Endothelial cell of umbilical vein (primary cell): Measurements from ENCODE around the gene C16orf78. TPM values are rescaled to one million over a fixed set of nuclear protein-coding genes. Genes with fewer than 3 reads are reported as not detected.

Experiments
- BruUV-seq: library from RNA; stranded (reverse); fragments of 400-500 nt; replicated peaks from 2 replicates; lab custom pipeline; 2021; lab: Mats Ljungman, UMichigan
- CTCF ChIA-PET: fragments of 300-600, 350-600 bp; sonication (Branson Sonifier 250); formaldehyde crosslinking; loops from one replicate; lab custom pipeline; 2021; ENCODE audit warnings: antibody characterized with exemption, inconsistent platforms; lab: Charles Lee
- POLR2A ChIA-PET: fragments of 300-600, 350-600 bp; sonication (Branson Sonifier 250); formaldehyde crosslinking; loops from one replicate; lab custom pipeline; 2021; ENCODE audit warnings: antibody characterized with exemption, inconsistent platforms; lab: Charles Lee
- DNase-seq: peaks from one replicate; pipeline ENCODE4 v3.0.0-alpha.2; 2011; ENCODE audit warnings: low read depth, low spot score
- FAIRE-seq: peaks from 2 replicates; lab custom pipeline; 2011; peaks lifted over from hg19 to GRCh38; lab: Jason Lieb, UNC
- H2AFZ ChIP-seq: 2 replicates; pipeline ENCODE4 v1.6.0; 2012; ENCODE audit warnings: low read depth, low read length, control low read depth, inconsistent platforms
- H3K27ac ChIP-seq: 2 replicates; pipeline ENCODE4 v1.5.1; 2011; ENCODE audit warnings: low read depth, mild to moderate bottlenecking, control low read depth, low read length, moderate library complexity; ENCODE audit not compliant: insufficient read depth
- H3K27me3 ChIP-seq, 2 experiments: 2 replicates each; pipeline versions ENCODE4 v1.6.0 to v1.6.1; 2011; ENCODE audit warnings: low read length in 2 of 2, mixed read lengths in 1 of 2; ENCODE audit not compliant: control insufficient read depth in 2 of 2, insufficient read depth in 2 of 2
- H3K36me3 ChIP-seq, 2 experiments: 2 replicates in 1 of 2; 3 replicates in 1 of 2; pipeline ENCODE4 v1.5.1; 2011; ENCODE audit warnings: low read length in 2 of 2, mild to moderate bottlenecking in 1 of 2, moderate library complexity in 1 of 2; ENCODE audit not compliant: control insufficient read depth in 2 of 2, insufficient read depth in 2 of 2; ENCODE audit errors: extremely low read depth in 1 of 2
- H3K4me1 ChIP-seq: 3 replicates; pipeline ENCODE4 v1.5.1; 2011; ENCODE audit warnings: mild to moderate bottlenecking, low read length; ENCODE audit not compliant: control insufficient read depth, insufficient read depth; ENCODE audit errors: extremely low read depth
- H3K4me2 ChIP-seq: 2 replicates; pipeline ENCODE4 v1.6.1; 2011; ENCODE audit warnings: low read length, control low read depth, mixed read lengths; ENCODE audit not compliant: insufficient read depth
- H3K4me3 ChIP-seq, 3 experiments: fragments of 200-600 bp in 1 of 3; sonication (generic), shearing (Covaris generic) in 1 of 3; replicated peaks in 1 of 3; 2 replicates each; pipeline ENCODE4 v1.5.1; 2011 to 2016; ENCODE audit warnings: control low read depth in 3 of 3, low read length in 3 of 3, mild to moderate bottlenecking in 2 of 3, inconsistent platforms in 1 of 3, low read depth in 1 of 3, moderate library complexity in 1 of 3; ENCODE audit not compliant: insufficient read depth in 1 of 3
- H3K79me2 ChIP-seq: 2 replicates; pipeline ENCODE4 v1.6.0; 2012; ENCODE audit warnings: low read length, inconsistent platforms; ENCODE audit not compliant: control insufficient read depth, insufficient read depth
- H3K9ac ChIP-seq: replicated peaks from 2 replicates; pipeline ENCODE3; 2011; ENCODE audit warnings: low read length, control low read depth; ENCODE audit not compliant: insufficient read depth; ENCODE audit errors: extremely low read depth
- H3K9me1 ChIP-seq: replicated peaks from 3 replicates; pipeline ENCODE4 v1.6.0; 2011; ENCODE audit warnings: mild to moderate bottlenecking, low read length; ENCODE audit not compliant: control insufficient read depth, insufficient read depth; ENCODE audit errors: extremely low read depth
- H3K9me3 ChIP-seq: replicated peaks from 2 replicates; pipeline ENCODE4 v1.5.1; 2012; ENCODE audit warnings: low read length, inconsistent platforms; ENCODE audit not compliant: control insufficient read depth, insufficient read depth
- H4K20me1 ChIP-seq: replicated peaks from 2 replicates; pipeline ENCODE3; 2011; ENCODE audit warnings: mild to moderate bottlenecking, low read length; ENCODE audit not compliant: control insufficient read depth, insufficient read depth; ENCODE audit errors: extremely low read depth
- EZH2 ChIP-seq: IDR thresholded peaks from 2 replicates; pipeline ENCODE4 v1.6.1; 2012; ENCODE audit warnings: borderline replicate concordance, low read depth, mild to moderate bottlenecking, moderate library complexity, low read length, inconsistent platforms; ENCODE audit not compliant: severe bottlenecking
- FOS ChIP-seq: IDR thresholded peaks from 2 replicates; pipeline ENCODE4 v1.6.1; 2011; ENCODE audit warnings: mild to moderate bottlenecking, low read length, moderate library complexity, borderline replicate concordance; ENCODE audit not compliant: insufficient read depth
- JUN ChIP-seq: IDR thresholded peaks from 2 replicates; pipeline ENCODE4 v1.6.1; 2011; ENCODE audit warnings: borderline replicate concordance, low read depth; ENCODE audit not compliant: insufficient read length, insufficient read depth
- MYC ChIP-seq: IDR thresholded peaks from one replicate; pipeline ENCODE4 v1.6.1; 2011; ENCODE audit warnings: mild to moderate bottlenecking, low read depth, low read length
- dilution Hi-C: fragments of 300-500 bp; cut with MboI; formaldehyde crosslinking; loops from one replicate; pipeline ENCODE4 v1.15.0; 2019; ENCODE audit warnings: low sequenced_read_pairs; ENCODE audit not compliant: extremely low pct_ligation_motif_present
- intact Hi-C: fragments of 100-400 bp; cut with micrococcal nuclease; formaldehyde crosslinking; loops from one replicate; pipeline ENCODE4 v1.10.0; 2022
- polyA plus RNA-seq, 4 experiments: library from polyadenylated mRNA; depleted of rRNA in 3 of 4; stranded (reverse) in 3 of 4; unstranded in 1 of 4; fragments of >200 nt; gene quantifications; 2 replicates each; pipeline versions ENCODE4 v1.2.1 to v1.2.3, GENCODE V29; 2011 to 2012; ENCODE audit warnings: missing spikeins in 1 of 4
- total RNA-seq: library from RNA; stranded (reverse); gene quantifications from 2 replicates; pipeline ENCODE4 v1.2.3, GENCODE V29; 2021

Gene C16orf78
- total and polyA plus RNA-seq, 2 donors (not counting 3 experiments of a cell fraction or from before 2014, with no cell fraction given): not detected

- Histone ChIP-seq H3K4me2 (no peak overlapping the region), H3K9ac (no peak overlapping the region), H3K27me3 (no peaks in the 10 kb centered on the region), H3K36me3 (no peaks in the 10 kb centered on the region), H2AFZ (no peak overlapping the region), H3K27ac (no peak overlapping the region), H4K20me1 (no peaks in the 10 kb centered on the region), H3K9me3 (no peaks in the 10 kb centered on the region), H3K4me1 (no peaks in the 10 kb centered on the region), H3K4me3 (no peak overlapping the region), H3K79me2 (no peaks in the 10 kb centered on the region), H3K9me1 (no peaks in the 10 kb centered on the region)
- BruUV-seq: no TSS peak
- POLR2A ChIA-PET: no interaction called here
- CTCF ChIA-PET: no interaction called here
- intact Hi-C loops (no loop called here), dilution Hi-C loops (no loop called here)
- TF ChIP-seq MYC (no peak), JUN (no peak), FOS (no peak), EZH2 (no peak)
- no peak for DNase-seq
- no peak for FAIRE-seq
Observed at GRCh38 chr16:49417354-49417753, 43.8 kb downstream of the C16orf78 start.

GRCh38 chr16:49419006-49419405 is 45.4 kb downstream of the C16orf78 start:
- Histone ChIP-seq H3K9ac (no peak overlapping the region), H3K9me3 (no peaks in the 10 kb centered on the region), H4K20me1 (no peaks in the 10 kb centered on the region), H3K4me3 (no peak overlapping the region), H3K27me3 (no peaks in the 10 kb centered on the region), H3K4me1 (no peaks in the 10 kb centered on the region), H3K36me3 (no peaks in the 10 kb centered on the region), H3K27ac (no peak overlapping the region), H2AFZ (no peak overlapping the region), H3K4me2 (no peak overlapping the region), H3K79me2 (no peaks in the 10 kb centered on the region), H3K9me1 (no peaks in the 10 kb centered on the region)
- intact Hi-C loops: no loop called here
- ChIA-PET CTCF (interaction anchor here (0.5 kb wide), 1 partner anchor 855 kb away, joined by 3 read pairs; no protein-coding TSS in a partner anchor), POLR2A (no interaction called here)
- no TSS peak for BruUV-seq
- no peak for TF ChIP-seq MYC
- FAIRE-seq (no peak), DNase-seq (no peak)
- dilution Hi-C loops: no loop called here
